Measurements from ENCODE around the gene SLC12A7.

DNA sequence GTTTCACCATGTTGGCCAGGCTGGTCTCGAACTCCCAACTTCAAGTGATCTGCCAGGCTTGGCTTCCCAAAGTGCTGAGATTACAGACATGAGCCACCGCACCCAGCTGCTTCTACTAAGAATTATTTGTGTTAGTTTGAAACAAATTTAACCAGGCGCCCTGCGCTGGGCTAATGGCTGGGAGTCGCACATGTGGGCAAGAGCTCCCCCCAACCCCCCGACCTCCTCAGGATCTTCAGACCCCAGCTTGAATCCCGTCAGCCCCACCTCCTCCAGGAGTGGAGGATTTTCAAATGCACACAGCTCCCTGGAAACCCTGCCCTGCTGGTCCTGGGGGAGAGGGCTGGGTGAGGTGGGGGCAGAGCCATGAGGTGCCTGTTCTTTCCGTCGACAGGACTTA is 21.2 kb upstream of the SLC12A7 start:
- TF ChIP-seq, protein P1, sequence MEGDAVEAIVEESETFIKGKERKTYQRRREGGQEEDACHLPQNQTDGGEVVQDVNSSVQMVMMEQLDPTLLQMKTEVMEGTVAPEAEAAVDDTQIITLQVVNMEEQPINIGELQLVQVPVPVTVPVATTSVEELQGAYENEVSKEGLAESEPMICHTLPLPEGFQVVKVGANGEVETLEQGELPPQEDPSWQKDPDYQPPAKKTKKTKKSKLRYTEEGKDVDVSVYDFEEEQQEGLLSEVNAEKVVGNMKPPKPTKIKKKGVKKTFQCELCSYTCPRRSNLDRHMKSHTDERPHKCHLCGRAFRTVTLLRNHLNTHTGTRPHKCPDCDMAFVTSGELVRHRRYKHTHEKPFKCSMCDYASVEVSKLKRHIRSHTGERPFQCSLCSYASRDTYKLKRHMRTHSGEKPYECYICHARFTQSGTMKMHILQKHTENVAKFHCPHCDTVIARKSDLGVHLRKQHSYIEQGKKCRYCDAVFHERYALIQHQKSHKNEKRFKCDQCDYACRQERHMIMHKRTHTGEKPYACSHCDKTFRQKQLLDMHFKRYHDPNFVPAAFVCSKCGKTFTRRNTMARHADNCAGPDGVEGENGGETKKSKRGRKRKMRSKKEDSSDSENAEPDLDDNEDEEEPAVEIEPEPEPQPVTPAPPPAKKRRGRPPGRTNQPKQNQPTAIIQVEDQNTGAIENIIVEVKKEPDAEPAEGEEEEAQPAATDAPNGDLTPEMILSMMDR (IDR thresholded peaks at IDR 0.05), result no peak
- TF ChIP-seq POLR2A (IDR thresholded peaks at IDR 0.05), result no peak
